ENCODE data around the gene NACAD.
A peak's percentile ranks its signal among the peaks of the same experiment; 100 is the strongest.
"Not testable (repeated sequence)": the region's sequence is repeated elsewhere in the genome, so short reads cannot be mapped to it uniquely, and the experiment has no call there.

Gene NACAD

GRCh38 chr7:45088821-45089340 is at the start of gene NACAD:
Gene NACAD, minus strand, starts transcription at chr7:45088969. Its CDS starts 75 bp downstream, at chr7:45088894.
- DNase-seq: peak; percentile 82

- DNase-seq: peak; percentile 86
These were observed 47.6 kb upstream of the NACAD start for GRCh38 chr7:45136106-45137060.

- DNase-seq: no peak
These were observed 45.1 kb upstream of the NACAD start for GRCh38 chr7:45133877-45134276.

- no peak for DNase-seq
These were observed 44.6 kb upstream of the NACAD start for GRCh38 chr7:45133352-45133751.

GRCh38 chr7:45132708-45133320 is 44.0 kb upstream of the NACAD start:
- DNase-seq: no peak

GRCh38 chr7:45131891-45132290 is 43.1 kb upstream of the NACAD start:
- no peak for DNase-seq

- DNase-seq: no peak
These were observed 42.1 kb upstream of the NACAD start for GRCh38 chr7:45130910-45131309.

- no peak for DNase-seq
These were observed 41.1 kb upstream of the NACAD start for GRCh38 chr7:45129906-45130305.

GRCh38 chr7:45129181-45129800 is 40.5 kb upstream of the NACAD start:
- no peak for DNase-seq

- no peak for DNase-seq
These were observed 38.2 kb upstream of the NACAD start for GRCh38 chr7:45126920-45127319.

GRCh38 chr7:45126201-45126600 is 37.4 kb upstream of the NACAD start:
- DNase-seq: no peak

GRCh38 chr7:45125193-45125904 is 36.6 kb upstream of the NACAD start:
- no peak for DNase-seq

GRCh38 chr7:45123913-45124710 is 35.3 kb upstream of the NACAD start:
- no peak for DNase-seq

GRCh38 chr7:45122975-45123860 is 34.4 kb upstream of the NACAD start:
- DNase-seq: no peak

- DNase-seq: no peak
These were observed 30.8 kb upstream of the NACAD start for GRCh38 chr7:45119550-45119949.

- DNase-seq: no peak
These were observed 30.1 kb upstream of the NACAD start for GRCh38 chr7:45118889-45119331.

- no peak for DNase-seq
These were observed 29.5 kb upstream of the NACAD start for GRCh38 chr7:45118292-45118691.

- DNase-seq: no peak
These were observed 28.8 kb upstream of the NACAD start for GRCh38 chr7:45117582-45117981.

- DNase-seq: no peak
These were observed 27.3 kb upstream of the NACAD start for GRCh38 chr7:45116048-45116447.

GRCh38 chr7:45114926-45115325 is 26.2 kb upstream of the NACAD start:
- DNase-seq: no peak

GRCh38 chr7:45114257-45114656 is 25.5 kb upstream of the NACAD start:
- not testable (repeated sequence) for DNase-seq

All from NCI-H82 (cell line).